Measurements from ENCODE around the gene CA10.

CA10 gene

GRCh38 chr17:51802544-51802943 lies 356.0 kb downstream of the CA10 start:
- H3K27ac ChIP-seq: no peak overlapping the region
- no peak for TF ChIP-seq CTCF (conservative IDR thresholded peaks at IDR 0.05)

- no peak overlapping the region for H3K27ac ChIP-seq
- no peak for TF ChIP-seq CTCF (conservative IDR thresholded peaks at IDR 0.05)
These were observed 356.9 kb downstream of the CA10 start for GRCh38 chr17:51801626-51802025.

GRCh38 chr17:51799981-51800380 lies 358.5 kb downstream of the CA10 start:
- H3K27ac ChIP-seq: no peak overlapping the region
- TF ChIP-seq CTCF (conservative IDR thresholded peaks at IDR 0.05): no peak

- H3K27ac ChIP-seq: no peak overlapping the region
- no peak for TF ChIP-seq CTCF (conservative IDR thresholded peaks at IDR 0.05)
These were observed 359.3 kb downstream of the CA10 start for GRCh38 chr17:51799240-51799639.

GRCh38 chr17:51797150-51797549 lies 361.4 kb downstream of the CA10 start:
- TF ChIP-seq CTCF (conservative IDR thresholded peaks at IDR 0.05): no peak
- H3K27ac ChIP-seq: no peak overlapping the region

- H3K27ac ChIP-seq: no peak overlapping the region
- no peak for TF ChIP-seq CTCF (conservative IDR thresholded peaks at IDR 0.05)
These were observed 362.5 kb downstream of the CA10 start for GRCh38 chr17:51796026-51796425.

- no peak for TF ChIP-seq CTCF (conservative IDR thresholded peaks at IDR 0.05)
- no peak overlapping the region for H3K27ac ChIP-seq
These were observed 363.1 kb downstream of the CA10 start for GRCh38 chr17:51795401-51795800.

GRCh38 chr17:51794466-51794865 lies 364.0 kb downstream of the CA10 start:
- no peak for TF ChIP-seq CTCF (conservative IDR thresholded peaks at IDR 0.05)
- H3K27ac ChIP-seq: no peak overlapping the region

Data from VCaP (cell line).